GM10248 (cell line): ENCODE measurements around the gene SUN3.

ENCODE experiments used
- CTCF ChIA-PET: fragments of 300-600 bp; sonication (Branson Sonifier 250); formaldehyde crosslinking; extraction: SDS; loops from one replicate; lab custom pipeline; 2021; ENCODE audit warnings: antibody characterized with exemption; lab: Yijun Ruan, JAX
- POLR2A ChIA-PET: fragments of 350-650 bp; sonication (Branson Sonifier 250); formaldehyde crosslinking; extraction: SDS; loops from one replicate; lab custom pipeline; 2020; ENCODE audit warnings: antibody characterized with exemption; lab: Yijun Ruan, JAX
- DNase-seq: peaks from one replicate; pipeline ENCODE4 v3.0.0; 2012; ENCODE audit errors: extremely low spot score
- CTCF ChIP-seq: IDR thresholded peaks from 2 replicates; pipeline ENCODE4 v1.5.1; 2012; ENCODE audit warnings: mild to moderate bottlenecking, low read depth; ENCODE audit errors: extremely low read depth, missing control alignments, control extremely low read depth

The SUN3 gene

GRCh38 chr7:48046458-48046857 is 17.6 kb upstream of the SUN3 start:
- ChIA-PET POLR2A (no interaction called here), CTCF (interaction anchor here (0.9 to 1.5 kb wide), 2 partner anchors 26 to 30 kb away, joined by 3 read pairs; no protein-coding TSS in a partner anchor)
- no peak for TF ChIP-seq CTCF
- no peak for DNase-seq

DNA sequence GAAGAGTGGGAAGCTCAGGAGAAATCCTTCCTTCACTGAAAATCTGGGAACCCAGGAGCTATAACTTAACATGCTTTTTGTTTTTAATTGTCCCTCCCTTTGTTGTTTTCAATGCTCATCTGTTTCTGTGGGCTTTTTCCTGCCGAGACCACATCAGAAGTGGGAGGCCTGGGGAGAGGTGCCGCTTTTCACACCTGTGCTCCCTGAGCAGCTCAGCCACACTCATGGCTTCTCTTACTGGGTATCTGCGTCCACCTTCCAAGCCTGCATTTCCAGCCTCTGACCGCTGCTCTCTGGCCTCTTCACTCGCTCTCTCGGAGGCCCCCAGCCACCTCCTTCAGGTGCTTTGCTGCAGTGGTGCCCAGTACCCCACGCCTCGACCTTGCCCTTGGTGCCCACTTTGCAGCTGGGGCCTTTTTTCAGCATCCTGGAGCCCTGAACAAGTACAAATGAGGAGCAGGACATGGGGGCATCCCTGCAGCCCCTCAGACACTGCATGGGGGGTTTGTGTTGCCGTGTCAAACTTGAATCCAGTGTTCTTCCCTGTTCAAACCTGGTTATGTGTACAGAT is 16.4 kb upstream of the SUN3 start:
- ChIA-PET CTCF (interaction anchor here (1.2 to 1.8 kb wide), 2 partner anchors 65 to 100 kb away, joined by 4 to 5 read pairs; no protein-coding TSS in a partner anchor), POLR2A (no interaction called here)
- no peak for DNase-seq
- TF ChIP-seq CTCF, result no peak

DNA sequence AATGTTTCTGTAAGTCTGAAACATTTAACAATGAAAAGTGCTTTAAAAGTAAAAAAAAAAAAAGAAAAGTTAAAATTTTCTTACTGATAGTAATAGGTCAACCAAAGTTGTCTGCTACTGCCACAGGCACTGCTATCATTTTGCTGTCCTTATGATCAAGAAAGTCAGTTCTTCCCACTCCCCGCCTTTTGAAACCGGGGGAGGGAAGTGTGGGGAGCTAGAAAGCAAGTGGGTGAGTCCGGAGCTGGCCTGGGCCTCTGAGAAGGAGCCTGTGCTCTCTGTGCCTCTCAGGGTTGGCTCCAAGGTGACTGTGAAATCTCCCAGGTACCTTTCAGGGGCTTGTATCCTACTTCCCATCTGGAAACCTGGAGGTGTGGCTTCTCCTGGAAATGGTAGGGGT is 13.7 kb upstream of the SUN3 start:
- ChIA-PET POLR2A (no interaction called here), CTCF (interaction anchor here (1.3 to 2.1 kb wide), 3 partner anchors 8 to 74 kb away, joined by 3 to 5 read pairs (median 4); no protein-coding TSS in a partner anchor)
- no peak for DNase-seq
- TF ChIP-seq CTCF, result no peak

- ChIA-PET CTCF (interaction anchor here (1.3 to 2.1 kb wide), 3 partner anchors 9 to 74 kb away, joined by 3 to 5 read pairs (median 4); no protein-coding TSS in a partner anchor), POLR2A (no interaction called here)
- TF ChIP-seq CTCF, result no peak
- DNase-seq, result no peak
Observed at GRCh38 chr7:48042216-48042615, 13.3 kb upstream of the SUN3 start.

DNA sequence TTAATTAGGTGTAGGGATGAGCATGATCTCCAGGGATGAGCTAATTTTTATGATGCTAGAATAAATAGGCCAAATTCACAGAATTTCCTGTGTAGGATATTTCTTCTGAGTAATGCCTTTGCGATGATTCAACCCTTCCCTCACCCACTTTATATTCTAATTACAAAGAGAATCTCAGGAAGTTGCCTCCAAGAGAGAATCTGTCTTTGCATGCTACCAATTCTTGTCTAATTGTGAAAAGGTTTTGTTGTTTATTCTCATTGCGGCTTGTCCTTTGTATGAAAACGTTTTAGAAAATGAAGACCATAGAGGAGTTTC is 12.7 kb upstream of the SUN3 start:
- TF ChIP-seq CTCF, result no peak
- POLR2A ChIA-PET, result no interaction called here
- DNase-seq, result no peak
- CTCF ChIA-PET, result interaction anchor here (1.0 to 2.1 kb wide), 3 partner anchors 9 to 73 kb away, joined by 3 to 5 read pairs (median 4); no protein-coding TSS in a partner anchor

DNA sequence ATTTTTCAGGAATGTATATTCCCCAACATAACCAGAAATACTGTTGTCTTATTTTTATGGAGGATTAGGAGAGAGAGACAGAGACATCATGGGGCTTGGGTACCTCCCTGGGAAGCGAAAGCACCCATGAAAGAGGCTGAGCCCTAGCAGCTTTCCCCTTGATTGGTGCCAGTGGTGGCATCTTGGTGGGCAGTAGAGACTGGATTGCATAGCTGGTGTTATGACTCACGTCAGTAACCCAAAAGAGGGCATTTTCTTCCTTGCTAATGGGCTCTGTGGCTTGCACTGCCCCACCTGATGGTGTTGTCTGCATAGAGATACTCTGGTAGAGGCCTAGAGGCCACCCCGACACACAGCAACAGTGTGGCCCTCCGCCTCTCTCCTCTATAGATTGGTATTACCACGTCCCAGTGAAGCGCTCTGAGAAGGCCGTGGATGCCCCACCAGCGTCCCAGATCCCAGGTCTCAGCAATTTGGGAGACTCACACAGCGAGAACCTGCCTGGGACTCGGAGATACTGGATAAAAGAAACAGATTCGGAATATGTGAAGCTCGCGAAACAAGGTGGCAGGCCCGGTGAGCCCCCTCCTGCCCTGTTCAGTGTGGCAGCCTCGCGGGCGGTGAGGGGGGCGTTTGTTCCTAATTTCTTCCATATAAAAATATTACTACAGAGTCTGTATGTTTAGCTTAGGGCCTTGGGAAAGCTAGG is 12.2 kb upstream of the SUN3 start:
- TF ChIP-seq CTCF, result no peak
- ChIA-PET CTCF (interaction anchor here (1.0 to 2.1 kb wide), 3 partner anchors 10 to 72 kb away, joined by 3 to 5 read pairs (median 4); no protein-coding TSS in a partner anchor), POLR2A (no interaction called here)
- DNase-seq, result no peak
